ENCODE results near the gene ATXN7L1.

ATXN7L1 gene

DNA sequence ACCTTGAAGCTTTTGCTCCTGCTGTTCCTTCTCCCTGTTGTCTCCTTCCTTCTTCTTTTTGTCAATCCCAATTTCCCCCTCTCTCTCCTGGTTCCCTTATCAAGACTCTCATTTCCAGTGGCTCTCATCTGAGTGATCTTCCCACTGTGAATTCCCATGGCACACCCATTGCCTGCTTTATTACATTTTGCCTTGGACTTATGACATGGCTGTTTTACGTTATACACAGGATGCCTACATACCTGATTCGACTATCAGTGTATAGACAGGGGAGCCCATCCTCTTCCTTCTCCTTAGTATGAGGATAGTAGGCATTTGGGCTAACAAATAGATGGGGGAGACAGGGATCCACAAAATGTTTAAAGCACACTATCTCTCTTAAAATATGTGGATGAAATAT lies 255.2 kb downstream of the ATXN7L1 start:
- peaks cover 32% of the 10 kb centered on the region for H3K36me3 Mint-ChIP-seq

DNA sequence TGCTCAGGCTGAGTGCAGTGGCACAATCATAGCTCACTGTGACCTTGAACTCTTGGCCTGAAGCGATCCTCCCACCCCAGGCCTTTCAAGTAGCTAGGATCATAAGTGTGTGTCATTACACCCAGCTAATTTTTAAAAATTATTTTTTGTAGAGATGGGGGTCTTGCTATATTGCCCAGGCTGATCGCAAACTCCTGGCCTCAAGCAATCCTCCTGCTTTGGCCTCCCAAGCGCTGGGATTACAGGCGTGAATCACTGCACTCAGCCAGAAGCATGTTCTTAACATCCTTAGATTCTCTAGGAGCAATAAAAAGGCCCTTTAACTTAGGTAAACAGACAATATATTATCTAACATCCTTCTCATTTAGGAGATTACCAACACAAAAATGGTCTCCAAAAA lies 256.8 kb downstream of the ATXN7L1 start:
- Mint-ChIP-seq H3K27me3 (no peaks in the 10 kb centered on the region), H3K9me3 (no peaks in the 10 kb centered on the region), H3K36me3 (peaks cover 22% of the 10 kb centered on the region)

More for the DNA sequence above, 255.2 kb downstream of the ATXN7L1 start:
- H3K27me3 Mint-ChIP-seq = no peaks in the 10 kb centered on the region
- H3K4me3 Mint-ChIP-seq = no peak overlapping the region
- no peak for DNase-seq
- H3K27ac Mint-ChIP-seq = no peak overlapping the region
- H3K4me1 Mint-ChIP-seq = no peaks in the 10 kb centered on the region
- H3K9me3 Mint-ChIP-seq = peaks cover 5% of the 10 kb centered on the region
- CTCF ChIA-PET = no interaction called here

DNA sequence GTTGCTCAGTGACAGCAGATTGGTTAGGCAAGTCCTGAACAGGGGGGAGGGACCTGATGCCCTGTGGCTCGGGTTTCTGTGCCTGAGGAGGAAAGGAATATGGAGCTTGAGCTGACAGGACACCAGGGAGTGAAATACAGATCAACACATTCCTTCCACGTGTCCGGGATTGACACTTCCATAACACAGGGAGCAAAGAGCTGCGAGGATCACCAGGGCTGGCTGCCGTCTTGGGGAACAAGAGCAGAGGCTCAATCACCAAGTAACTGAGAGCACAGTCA lies 258.4 kb downstream of the ATXN7L1 start:
- H3K4me3 Mint-ChIP-seq = no peak overlapping the region
- peaks cover 21% of the 10 kb centered on the region for H3K36me3 Mint-ChIP-seq
- no peaks in the 10 kb centered on the region for H3K27me3 Mint-ChIP-seq
- H3K27ac Mint-ChIP-seq = no peak overlapping the region
- no peak for DNase-seq
- no peaks in the 10 kb centered on the region for H3K9me3 Mint-ChIP-seq
- CTCF ChIA-PET = interaction anchor here (0.6 kb wide), 1 partner anchor 15 kb away, joined by 3 read pairs; no protein-coding TSS in a partner anchor
- no peaks in the 10 kb centered on the region for H3K4me1 Mint-ChIP-seq

More for the DNA sequence above, 256.8 kb downstream of the ATXN7L1 start:
- no peak overlapping the region for H3K27ac Mint-ChIP-seq
- CTCF ChIA-PET = no interaction called here
- no peak overlapping the region for H3K4me3 Mint-ChIP-seq
- no peaks in the 10 kb centered on the region for H3K4me1 Mint-ChIP-seq
- DNase-seq = no peak

DNA sequence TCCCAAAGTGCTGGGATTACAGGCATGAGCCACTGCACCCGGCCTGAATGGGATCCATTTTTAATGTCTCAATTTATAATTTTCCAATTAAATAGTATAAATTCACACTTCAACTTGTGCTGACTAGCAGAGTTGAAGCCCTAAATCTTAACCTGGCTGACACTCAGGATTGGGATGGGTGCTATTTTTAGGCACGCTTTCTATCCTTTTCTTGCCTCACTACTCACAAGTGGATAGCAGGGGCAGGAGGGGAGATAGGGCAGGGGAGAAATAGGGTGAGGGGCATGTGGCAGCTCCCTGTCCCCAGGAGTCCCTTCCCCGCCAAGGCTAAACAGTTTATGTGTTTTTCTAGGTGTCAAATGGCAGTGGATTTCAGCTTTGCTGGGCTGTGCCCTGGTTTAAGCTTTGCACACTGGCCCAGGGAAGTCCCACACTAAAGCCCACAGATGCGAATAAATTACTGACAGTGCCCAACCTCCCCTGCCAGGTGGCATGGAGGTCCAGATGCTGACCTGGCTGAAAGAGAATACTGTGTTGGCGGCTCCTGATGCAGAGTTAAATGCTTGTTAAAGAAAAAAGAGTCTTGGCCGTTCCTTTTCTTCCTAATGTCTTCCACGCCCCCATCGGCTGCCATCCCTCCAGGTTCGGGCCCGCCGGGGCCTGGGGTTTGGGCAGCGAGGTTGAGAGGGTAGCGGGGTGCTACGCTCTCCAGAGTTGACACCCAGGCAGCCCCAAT lies 259.0 kb downstream of the ATXN7L1 start:
- H3K9me3 Mint-ChIP-seq = no peaks in the 10 kb centered on the region
- CTCF ChIA-PET = interaction anchor here (0.6 kb wide), 1 partner anchor 15 kb away, joined by 3 read pairs; no protein-coding TSS in a partner anchor
- no peak overlapping the region for H3K27ac Mint-ChIP-seq
- H3K4me3 Mint-ChIP-seq = no peak overlapping the region
- DNase-seq = no peak
- H3K36me3 Mint-ChIP-seq = peaks cover 18% of the 10 kb centered on the region
- H3K4me1 Mint-ChIP-seq = no peaks in the 10 kb centered on the region
- H3K27me3 Mint-ChIP-seq = no peaks in the 10 kb centered on the region

DNA sequence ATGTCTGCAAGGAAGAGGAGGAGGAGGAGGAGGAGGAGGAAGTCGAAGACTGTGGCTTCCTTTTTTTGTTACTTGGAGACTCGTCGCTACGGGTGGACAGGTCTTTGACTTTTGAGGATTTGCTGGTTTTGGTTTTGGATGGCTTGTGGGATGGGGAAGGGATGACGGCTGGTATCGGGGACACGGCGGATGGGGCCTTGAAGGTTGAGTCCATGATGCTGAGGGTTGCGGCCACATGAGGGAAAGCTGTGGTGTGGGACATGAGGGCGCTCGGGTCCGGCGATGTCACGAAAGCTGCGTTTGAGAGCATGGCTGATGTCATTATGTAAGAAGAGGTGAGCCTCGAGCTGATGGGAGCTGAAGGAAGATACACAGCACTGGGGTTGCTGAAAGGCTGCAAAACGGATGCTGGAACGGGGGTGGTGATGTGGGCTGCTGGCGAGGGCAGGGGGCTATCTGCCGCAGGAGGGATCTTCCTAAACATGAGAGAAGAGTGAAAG lies 262.0 kb downstream of the ATXN7L1 start:
- H3K4me1 Mint-ChIP-seq = no peaks in the 10 kb centered on the region
- H3K4me3 Mint-ChIP-seq = no peak overlapping the region
- H3K36me3 Mint-ChIP-seq = peaks cover 16% of the 10 kb centered on the region
- no peak for DNase-seq
- CTCF ChIA-PET = no interaction called here
- no peaks in the 10 kb centered on the region for H3K9me3 Mint-ChIP-seq
- H3K27me3 Mint-ChIP-seq = no peaks in the 10 kb centered on the region
- H3K27ac Mint-ChIP-seq = no peak overlapping the region

DNA sequence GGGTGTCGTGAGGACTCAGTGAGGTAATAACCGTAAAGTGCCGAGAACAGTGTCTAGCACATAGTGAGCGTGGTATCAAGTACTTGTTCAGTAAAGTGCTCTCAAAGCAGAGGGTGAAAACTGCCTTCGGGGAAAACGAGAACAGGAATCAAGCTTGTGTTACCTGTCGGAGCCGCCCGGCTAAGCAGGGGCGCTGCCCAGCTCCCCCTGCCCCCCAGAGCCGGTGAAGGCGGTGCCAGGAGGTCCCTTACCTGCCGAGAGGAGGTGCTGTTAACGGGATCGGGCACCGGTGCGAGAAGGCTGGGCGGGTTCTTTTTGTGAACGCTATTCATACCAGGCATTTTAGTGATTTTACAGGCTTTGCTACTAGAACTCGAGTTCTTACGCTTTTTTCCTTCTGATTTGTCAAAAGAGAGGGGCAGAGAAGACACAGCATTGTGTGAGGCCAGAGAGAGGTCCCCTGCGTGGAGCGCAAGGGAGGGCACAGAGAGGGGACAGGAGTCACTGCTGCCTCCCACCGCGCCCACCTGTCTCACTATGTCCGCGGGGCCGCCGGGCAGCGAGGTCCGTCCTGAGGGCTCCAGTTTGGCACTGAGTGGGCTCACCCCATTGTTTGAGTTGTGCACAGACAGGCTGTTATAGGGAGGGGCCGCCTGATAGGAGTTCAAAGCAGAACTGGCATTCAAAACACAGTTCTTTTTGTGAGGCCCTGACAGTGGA lies 262.6 kb downstream of the ATXN7L1 start:
- CTCF ChIA-PET = no interaction called here
- peaks cover 14% of the 10 kb centered on the region for H3K36me3 Mint-ChIP-seq
- no peaks in the 10 kb centered on the region for H3K27me3 Mint-ChIP-seq
- H3K9me3 Mint-ChIP-seq = no peaks in the 10 kb centered on the region
- DNase-seq = no peak
- H3K27ac Mint-ChIP-seq = no peak overlapping the region
- no peak overlapping the region for H3K4me3 Mint-ChIP-seq
- no peaks in the 10 kb centered on the region for H3K4me1 Mint-ChIP-seq

DNA sequence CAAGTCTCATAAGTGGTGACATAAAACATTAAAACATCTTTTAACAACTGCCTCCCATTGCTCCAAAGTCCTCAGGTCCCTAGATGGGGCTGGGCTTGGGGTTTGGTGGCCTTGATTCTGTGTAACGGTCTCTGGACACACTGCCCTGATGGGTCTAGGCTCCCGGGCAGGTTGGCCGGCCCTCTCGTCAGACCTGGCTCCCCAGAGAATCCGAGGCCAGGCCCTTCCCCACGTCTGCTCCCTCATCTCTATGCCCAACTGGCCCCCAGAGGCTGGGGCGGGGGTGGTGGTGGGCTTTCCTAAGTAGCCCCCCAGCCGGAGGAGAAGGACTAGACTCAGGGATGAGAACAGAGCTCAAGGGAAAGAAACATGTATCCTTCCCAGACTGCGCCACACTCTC lies 263.6 kb downstream of the ATXN7L1 start:
- Mint-ChIP-seq H3K36me3 (peaks cover 10% of the 10 kb centered on the region), H3K27me3 (no peaks in the 10 kb centered on the region), H3K9me3 (no peaks in the 10 kb centered on the region), H3K27ac (no peak overlapping the region), H3K4me3 (no peak overlapping the region), H3K4me1 (no peaks in the 10 kb centered on the region)
- CTCF ChIA-PET = no interaction called here
- DNase-seq = no peak

DNA sequence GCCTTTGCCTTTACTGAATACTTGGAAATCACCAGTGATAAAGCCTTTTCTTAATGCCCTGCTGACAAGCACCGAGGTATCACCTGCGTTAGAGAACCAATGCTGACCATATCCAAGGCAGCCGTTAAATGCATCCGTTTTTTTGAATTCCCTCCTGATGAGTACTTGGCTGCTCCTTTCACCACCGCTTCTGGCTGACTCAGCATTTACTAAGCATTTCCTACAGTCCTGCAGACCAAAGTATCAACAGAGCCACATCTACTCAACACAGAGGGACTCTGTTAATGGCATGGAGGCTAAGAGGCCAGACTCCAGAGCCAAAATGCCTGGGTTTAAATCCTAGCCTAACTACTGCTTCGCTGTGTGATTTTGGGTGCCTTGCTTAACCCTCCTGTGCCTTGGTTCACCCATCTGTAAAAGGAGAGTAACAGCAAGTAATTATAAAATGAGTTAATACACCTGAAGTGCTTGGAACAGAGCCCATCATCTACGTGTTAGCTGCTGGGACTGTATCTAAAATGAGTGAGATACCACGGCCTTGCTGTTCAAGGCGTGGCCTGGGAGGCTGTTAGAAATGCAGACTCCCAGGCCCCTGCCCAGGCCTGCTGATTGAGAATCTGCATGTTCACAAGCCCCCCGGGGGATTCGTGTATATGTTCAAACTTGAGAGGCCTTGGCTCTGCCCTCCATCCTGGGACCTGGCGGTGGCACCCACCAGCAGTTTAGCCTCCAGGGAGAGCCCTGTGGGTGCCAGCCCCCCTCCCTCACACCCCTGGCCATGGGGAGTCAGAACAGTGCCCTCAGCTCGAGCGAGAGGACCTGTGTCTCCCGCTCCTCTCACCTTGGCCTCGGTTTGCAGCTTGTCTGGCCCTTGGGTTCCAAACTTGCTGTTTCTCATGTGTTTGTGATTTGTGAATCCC lies 264.3 kb downstream of the ATXN7L1 start:
- Mint-ChIP-seq H3K27ac (no peak overlapping the region), H3K36me3 (peaks cover 9% of the 10 kb centered on the region), H3K4me3 (no peak overlapping the region), H3K4me1 (no peaks in the 10 kb centered on the region), H3K9me3 (no peaks in the 10 kb centered on the region), H3K27me3 (no peaks in the 10 kb centered on the region)
- CTCF ChIA-PET = no interaction called here
- no peak for DNase-seq

DNA sequence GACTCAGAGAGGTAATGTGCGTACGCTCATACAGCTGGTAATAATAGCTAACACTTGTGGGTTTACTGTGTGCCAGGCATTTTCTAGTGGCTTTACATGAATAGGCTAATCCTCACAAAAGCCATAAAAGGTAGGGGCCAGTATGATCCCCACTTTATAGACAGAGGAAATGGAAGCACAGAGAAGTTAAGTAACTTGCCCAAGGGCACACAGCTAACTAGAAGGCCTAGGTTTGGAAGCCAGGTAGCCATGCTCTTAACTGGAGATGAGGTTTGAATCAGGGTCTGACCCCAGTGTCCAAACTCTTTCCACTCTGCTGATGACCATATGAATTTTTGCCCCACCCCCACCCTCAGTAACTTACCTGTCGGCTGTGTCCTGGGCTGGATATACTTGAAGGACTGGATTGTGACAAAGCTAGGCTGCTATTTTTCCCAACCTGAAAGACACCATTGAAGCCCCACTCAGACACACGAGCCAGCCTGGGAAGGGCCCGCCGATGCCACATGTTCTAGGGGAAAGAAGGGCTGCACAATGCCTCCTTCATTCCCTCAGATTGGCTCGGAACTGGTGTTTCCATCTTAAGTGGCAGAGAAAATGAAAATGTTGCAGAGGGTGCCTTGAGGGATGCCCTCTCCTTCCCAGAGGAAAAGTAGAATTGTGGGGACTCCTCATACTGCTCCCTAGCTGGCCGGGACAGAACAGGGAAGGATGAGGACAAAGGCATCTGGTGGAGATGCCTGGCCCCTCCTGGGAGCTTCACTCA lies 266.1 kb downstream of the ATXN7L1 start:
- H3K4me1 Mint-ChIP-seq = no peaks in the 10 kb centered on the region
- no peaks in the 10 kb centered on the region for H3K9me3 Mint-ChIP-seq
- CTCF ChIA-PET = no interaction called here
- no peaks in the 10 kb centered on the region for H3K27me3 Mint-ChIP-seq
- H3K4me3 Mint-ChIP-seq = no peak overlapping the region
- no peak for DNase-seq
- peaks cover 9% of the 10 kb centered on the region for H3K36me3 Mint-ChIP-seq
- no peak overlapping the region for H3K27ac Mint-ChIP-seq

DNA sequence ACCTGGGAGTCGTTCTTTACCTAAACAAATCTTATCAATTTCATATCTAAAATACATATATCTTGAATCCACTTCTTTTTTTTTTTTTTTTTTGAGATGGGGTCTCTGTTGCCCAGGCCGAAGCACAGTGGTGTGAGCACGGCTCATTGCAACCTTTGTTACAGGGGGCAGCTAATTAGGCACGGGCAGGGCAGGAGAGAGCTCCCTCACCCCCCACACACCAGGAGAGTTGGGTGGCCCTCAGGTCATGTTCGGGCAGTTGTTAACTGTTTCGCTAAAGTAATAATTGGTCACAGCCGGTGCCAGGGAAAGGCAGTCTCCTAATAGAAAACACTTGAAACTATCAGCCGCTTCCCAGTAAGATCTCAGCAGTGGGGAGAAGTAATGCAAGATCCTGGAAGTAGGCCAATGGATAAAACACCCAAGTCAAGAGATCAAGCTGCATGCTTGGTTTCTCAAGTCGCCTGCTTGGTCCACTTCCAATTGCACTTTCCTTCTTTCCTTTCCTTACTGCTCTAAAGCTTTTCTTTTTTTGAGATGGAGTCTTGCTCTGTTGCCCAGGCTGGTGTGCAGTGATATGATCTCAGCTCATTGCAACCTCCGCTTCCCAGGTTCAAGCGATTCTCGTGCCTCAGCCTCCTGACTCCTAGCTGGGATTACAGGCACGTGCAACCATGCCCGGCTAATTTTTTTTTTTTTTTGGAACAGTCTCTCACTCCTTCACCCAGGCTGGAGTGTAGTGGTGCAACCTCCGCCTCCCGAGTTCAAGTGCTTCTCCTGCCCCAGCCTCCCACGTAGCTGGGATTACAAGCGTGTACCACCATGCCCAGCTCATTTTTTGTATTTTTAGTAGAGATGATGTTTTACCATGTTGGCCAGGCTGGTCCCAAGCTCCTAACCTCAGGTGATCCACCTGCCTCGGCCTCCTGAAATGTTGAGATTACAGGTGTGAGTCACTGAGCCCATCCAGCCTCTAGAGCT lies 273.8 kb downstream of the ATXN7L1 start:
- CTCF ChIA-PET = interaction anchor here (0.8 to 1.8 kb wide), 4 partner anchors 9 to 406 kb away, joined by 3 to 5 read pairs (median 4); no protein-coding TSS in a partner anchor
- Mint-ChIP-seq H3K9me3 (no peaks in the 10 kb centered on the region), H3K36me3 (no peaks in the 10 kb centered on the region), H3K27me3 (peaks cover 34% of the 10 kb centered on the region), H3K4me3 (no peak overlapping the region), H3K27ac (no peak overlapping the region), H3K4me1 (no peaks in the 10 kb centered on the region)
- no peak for DNase-seq

DNA sequence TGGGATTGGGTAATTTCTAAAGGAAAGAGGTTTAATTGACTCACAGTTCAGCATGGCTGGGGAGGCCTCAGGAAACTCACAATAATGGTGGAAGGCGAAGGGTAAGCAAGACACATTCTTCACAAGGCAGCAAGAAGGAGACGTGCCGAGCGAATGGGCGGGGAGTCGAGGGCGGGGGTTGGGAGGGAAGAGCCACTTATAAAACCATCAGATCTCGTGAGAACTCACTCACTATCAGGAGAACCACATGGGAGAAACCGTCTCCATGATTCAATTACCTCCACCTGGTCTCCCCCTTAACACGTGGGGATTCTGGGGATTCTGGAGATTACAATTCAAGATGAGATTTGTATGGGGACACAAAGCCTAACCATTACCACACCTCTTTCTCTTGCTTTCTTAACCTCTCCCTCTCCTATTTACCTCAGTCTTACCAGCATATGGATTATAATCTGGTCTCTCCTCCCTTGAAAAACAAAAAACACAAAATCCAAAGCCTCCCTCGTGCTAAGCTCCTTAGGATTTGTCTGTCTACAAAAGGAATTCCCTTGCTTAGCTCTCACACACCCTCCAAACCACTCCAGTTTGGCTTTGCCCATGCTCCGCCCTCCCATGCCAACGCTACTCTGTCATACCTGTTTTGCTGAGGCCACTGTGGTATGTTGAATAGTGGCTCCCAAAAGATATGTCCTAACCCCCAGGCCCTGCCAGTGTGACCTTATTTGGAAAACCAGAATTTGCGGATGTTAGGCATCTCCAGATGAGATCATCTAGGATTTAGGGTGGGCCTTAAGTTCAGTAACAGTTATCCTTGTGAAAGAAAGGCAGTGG lies 275.5 kb downstream of the ATXN7L1 start:
- no peaks in the 10 kb centered on the region for H3K4me1 Mint-ChIP-seq
- H3K27me3 Mint-ChIP-seq = peaks cover 47% of the 10 kb centered on the region
- no peaks in the 10 kb centered on the region for H3K36me3 Mint-ChIP-seq
- DNase-seq = no peak
- CTCF ChIA-PET = no interaction called here
- no peak overlapping the region for H3K27ac Mint-ChIP-seq
- no peaks in the 10 kb centered on the region for H3K9me3 Mint-ChIP-seq
- no peak overlapping the region for H3K4me3 Mint-ChIP-seq

DNA sequence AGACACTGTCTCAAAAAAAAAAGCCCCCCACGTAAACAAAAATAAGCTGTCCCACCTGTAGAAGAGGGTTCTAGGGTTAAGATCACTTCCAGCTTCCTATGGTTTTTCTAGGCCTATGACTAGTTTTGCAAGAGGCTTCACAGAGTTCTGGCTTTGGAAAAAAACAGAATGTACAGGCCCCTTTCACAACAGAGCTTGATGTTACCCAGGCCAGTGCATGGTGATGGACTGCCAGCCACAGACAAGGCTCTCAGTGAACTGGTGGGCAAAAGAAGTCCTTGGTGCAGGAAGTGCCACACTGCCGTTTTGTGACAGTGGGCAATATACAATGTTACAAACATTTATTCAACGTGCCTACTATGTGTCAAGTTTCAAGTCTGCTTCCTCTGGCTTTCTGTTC lies 276.8 kb downstream of the ATXN7L1 start:
- peaks cover 47% of the 10 kb centered on the region for H3K27me3 Mint-ChIP-seq
- H3K27ac Mint-ChIP-seq = no peak overlapping the region
- no peak overlapping the region for H3K4me3 Mint-ChIP-seq
- CTCF ChIA-PET = interaction anchor here (1.3 kb wide), 1 partner anchor 10 kb away, joined by 4 read pairs; no protein-coding TSS in a partner anchor
- H3K9me3 Mint-ChIP-seq = no peaks in the 10 kb centered on the region
- no peaks in the 10 kb centered on the region for H3K4me1 Mint-ChIP-seq
- H3K36me3 Mint-ChIP-seq = no peaks in the 10 kb centered on the region
- no peak for DNase-seq
